SU-DHL-6 (cell line): Measurements from ENCODE around the gene LTBP1.

Experiments
- EZH2phosphoT487 ChIP-seq: fragments of 200-600 bp; sonication (generic), shearing (Covaris generic); conservative IDR thresholded peaks from 2 replicates; pipeline ENCODE4 v1.6.1; 2018; ENCODE audit warnings: mild to moderate bottlenecking, antibody characterized with exemption, low read length, moderate library complexity, mixed read lengths
- TF ChIP-seq, protein P1 (sequence below): fragments of 200-600 bp; sonication (generic); IDR thresholded peaks from one replicate; pipeline ENCODE4 v1.5.1; 2017; ENCODE audit warnings: antibody characterized with exemption, mild to moderate bottlenecking, low read length, moderate library complexity; ENCODE audit not compliant: insufficient read depth, poor library complexity, severe bottlenecking

DNA sequence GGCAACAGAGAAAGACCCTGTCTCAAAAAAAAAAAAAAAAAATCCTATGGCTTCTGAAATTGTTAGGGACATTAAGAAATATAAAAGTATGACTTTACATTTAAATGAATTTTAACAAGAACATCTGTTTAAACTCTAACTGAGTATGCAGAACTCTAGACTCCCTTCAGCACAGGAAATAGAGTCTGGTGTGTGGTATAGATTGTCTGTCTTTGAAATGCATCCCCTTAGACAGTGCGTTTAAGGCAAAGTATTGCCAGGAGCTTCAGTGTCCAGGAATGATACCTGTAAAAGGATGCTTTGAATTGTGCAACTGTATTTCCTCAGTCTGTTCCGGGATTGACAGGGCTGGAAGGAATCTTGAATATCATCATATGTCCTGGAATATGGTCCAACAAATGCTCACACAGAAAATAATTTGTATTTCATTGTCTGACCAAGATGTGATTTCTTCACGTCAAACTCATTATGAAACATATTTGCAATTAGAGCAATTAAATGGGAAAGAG lies 396.7 kb downstream of the LTBP1 start:
- TF ChIP-seq, protein P1, sequence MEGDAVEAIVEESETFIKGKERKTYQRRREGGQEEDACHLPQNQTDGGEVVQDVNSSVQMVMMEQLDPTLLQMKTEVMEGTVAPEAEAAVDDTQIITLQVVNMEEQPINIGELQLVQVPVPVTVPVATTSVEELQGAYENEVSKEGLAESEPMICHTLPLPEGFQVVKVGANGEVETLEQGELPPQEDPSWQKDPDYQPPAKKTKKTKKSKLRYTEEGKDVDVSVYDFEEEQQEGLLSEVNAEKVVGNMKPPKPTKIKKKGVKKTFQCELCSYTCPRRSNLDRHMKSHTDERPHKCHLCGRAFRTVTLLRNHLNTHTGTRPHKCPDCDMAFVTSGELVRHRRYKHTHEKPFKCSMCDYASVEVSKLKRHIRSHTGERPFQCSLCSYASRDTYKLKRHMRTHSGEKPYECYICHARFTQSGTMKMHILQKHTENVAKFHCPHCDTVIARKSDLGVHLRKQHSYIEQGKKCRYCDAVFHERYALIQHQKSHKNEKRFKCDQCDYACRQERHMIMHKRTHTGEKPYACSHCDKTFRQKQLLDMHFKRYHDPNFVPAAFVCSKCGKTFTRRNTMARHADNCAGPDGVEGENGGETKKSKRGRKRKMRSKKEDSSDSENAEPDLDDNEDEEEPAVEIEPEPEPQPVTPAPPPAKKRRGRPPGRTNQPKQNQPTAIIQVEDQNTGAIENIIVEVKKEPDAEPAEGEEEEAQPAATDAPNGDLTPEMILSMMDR, result no peak
- no peak for TF ChIP-seq EZH2phosphoT487
